Fibroblast of lung (primary cell): ENCODE data around the gene PIK3CB. TPM values are rescaled to one million over a fixed set of nuclear protein-coding genes. Genes with fewer than 3 reads are reported as not detected.

Source experiments
- DNase-seq, 2 donors: peaks; one replicate each; pipeline versions ENCODE4 v3.0.0 to v3.0.0-alpha.2; 2010; ENCODE audit warnings: low read depth in 2 of 2
- H2AFZ ChIP-seq: 2 replicates; pipeline ENCODE4 v1.5.1; 2012; ENCODE audit warnings: low read length, control low read depth, inconsistent platforms
- H3K27ac ChIP-seq: 2 replicates; pipeline ENCODE4 v1.5.1; 2011; ENCODE audit warnings: low read length, control low read depth; ENCODE audit not compliant: insufficient read depth
- H3K27me3 ChIP-seq: 2 replicates; pipeline ENCODE4 v1.5.1; 2011; ENCODE audit warnings: mild to moderate bottlenecking, low read length; ENCODE audit not compliant: control insufficient read depth, insufficient read depth
- H3K36me3 ChIP-seq: 2 replicates; pipeline ENCODE4 v1.5.1; 2011; ENCODE audit warnings: low read length; ENCODE audit not compliant: control insufficient read depth, insufficient read depth
- H3K4me1 ChIP-seq: 2 replicates; pipeline ENCODE4 v1.5.1; 2011; ENCODE audit warnings: low read length; ENCODE audit not compliant: control insufficient read depth, insufficient read depth; ENCODE audit errors: extremely low read depth
- H3K4me2 ChIP-seq: 2 replicates; pipeline ENCODE4 v1.5.1; 2011; ENCODE audit warnings: low read length, control low read depth; ENCODE audit not compliant: insufficient read depth; ENCODE audit errors: extremely low read depth
- H3K4me3 ChIP-seq, 4 experiments: fragments of 200-600 bp in 1 of 4; sonication (generic) in 1 of 4; replicated peaks in 1 of 4; 2 replicates each; pipeline ENCODE4 v1.5.1; 2011 to 2016; ENCODE audit warnings: low read length in 4 of 4, low read depth in 3 of 4, mild to moderate bottlenecking in 3 of 4, control low read depth in 2 of 4, inconsistent platforms in 1 of 4, mixed read lengths in 1 of 4; ENCODE audit not compliant: insufficient read depth in 1 of 4; ENCODE audit errors: control extremely low read depth in 1 of 4
- H3K79me2 ChIP-seq: 2 replicates; pipeline ENCODE4 v1.5.1; 2012; ENCODE audit warnings: mild to moderate bottlenecking, low read length, inconsistent platforms; ENCODE audit not compliant: control insufficient read depth, insufficient read depth
- H3K9ac ChIP-seq: 2 replicates; pipeline ENCODE4 v1.5.1; 2011; ENCODE audit warnings: mild to moderate bottlenecking, low read length, control low read depth; ENCODE audit not compliant: insufficient read depth
- H3K9me3 ChIP-seq: 2 replicates; pipeline ENCODE4 v1.5.1; 2012; ENCODE audit warnings: low read depth, low read length; ENCODE audit not compliant: control insufficient read depth, insufficient read depth
- H4K20me1 ChIP-seq: 2 replicates; pipeline ENCODE4 v1.5.1; 2011; ENCODE audit warnings: low read length; ENCODE audit not compliant: control insufficient read depth, insufficient read depth; ENCODE audit errors: extremely low read depth
- CTCF ChIP-seq, 2 donors: IDR thresholded peaks in 1 of 2; conservative IDR thresholded peaks in 1 of 2; 1 replicate in 1 of 2; 2 replicates in 1 of 2; pipeline ENCODE4 v1.5.1; 2011 to 2012; ENCODE audit warnings: low read length in 2 of 2, control low read depth in 1 of 2, inconsistent platforms in 1 of 2, low read depth in 1 of 2, mild to moderate bottlenecking in 1 of 2
- EZH2 ChIP-seq: IDR thresholded peaks from 2 replicates; pipeline ENCODE4 v1.5.1; 2012; ENCODE audit warnings: low read length, control low read depth, mild to moderate bottlenecking; ENCODE audit errors: missing control alignments
- polyA plus RNA-seq, 2 donors: library from polyadenylated mRNA; depleted of rRNA in 1 of 2; stranded (reverse) in 1 of 2; unstranded in 1 of 2; fragments of >200 nt; gene quantifications; 2 replicates each; pipeline ENCODE4 v1.2.1, GENCODE V29; 2011 to 2012; ENCODE audit warnings: missing spikeins in 1 of 2
- total RNA-seq: library from RNA; depleted of rRNA; stranded (reverse); fragments of >200 nt; gene quantifications from 2 replicates; pipeline ENCODE4 v1.2.1, GENCODE V29; 2014

The PIK3CB gene
- total and polyA plus RNA-seq, 2 donors (not counting 1 experiment from before 2014, with no cell fraction given) = 12.4 to 17.0 TPM

- TF ChIP-seq EZH2 (no peak), CTCF (conservative IDR thresholded peaks at IDR 0.05 in 1 of 2, IDR thresholded peaks at IDR 0.05 in 1 of 2; ENCODE audit: low read depth in 1 of 2, low read length in 2 of 2) (no peak)
- Histone ChIP-seq H3K4me3 (no peak overlapping the region), H3K36me3 (no peaks in the 10 kb centered on the region), H2AFZ (no peak overlapping the region), H3K27me3 (no peaks in the 10 kb centered on the region), H4K20me1 (no peaks in the 10 kb centered on the region), H3K27ac (no peak overlapping the region), H3K9ac (no peak overlapping the region), H3K79me2 (peaks cover 1% of the 10 kb centered on the region), H3K9me3 (no peaks in the 10 kb centered on the region), H3K4me1 (no peaks in the 10 kb centered on the region), H3K4me2 (no peak overlapping the region)
- DNase-seq = no peak
Observed at GRCh38 chr3:138801792-138802191, 32.9 kb downstream of the PIK3CB start.

GRCh38 chr3:138800248-138800647 lies 34.5 kb downstream of the PIK3CB start:
- no peaks in the 10 kb centered on the region for H3K9me3 ChIP-seq
- no peaks in the 10 kb centered on the region for H3K36me3 ChIP-seq
- no peak overlapping the region for H3K4me3 ChIP-seq
- no peak overlapping the region for H3K27ac ChIP-seq
- H3K4me1 ChIP-seq = no peaks in the 10 kb centered on the region
- no peak overlapping the region for H3K4me2 ChIP-seq
- H2AFZ ChIP-seq = no peak overlapping the region
- no peak for DNase-seq
- H3K27me3 ChIP-seq = no peaks in the 10 kb centered on the region
- H3K9ac ChIP-seq = no peak overlapping the region
- TF ChIP-seq EZH2 (no peak), CTCF (conservative IDR thresholded peaks at IDR 0.05 in 1 of 2, IDR thresholded peaks at IDR 0.05 in 1 of 2; ENCODE audit: low read depth in 1 of 2, low read length in 2 of 2) (no peak)
- no peaks in the 10 kb centered on the region for H4K20me1 ChIP-seq
- H3K79me2 ChIP-seq = peaks cover 1% of the 10 kb centered on the region

- H3K27me3 ChIP-seq = no peaks in the 10 kb centered on the region
- peaks cover 1% of the 10 kb centered on the region for H3K79me2 ChIP-seq
- no peaks in the 10 kb centered on the region for H3K4me1 ChIP-seq
- H3K4me3 ChIP-seq = no peak overlapping the region
- TF ChIP-seq CTCF (conservative IDR thresholded peaks at IDR 0.05 in 1 of 2, IDR thresholded peaks at IDR 0.05 in 1 of 2; ENCODE audit: low read depth in 1 of 2, low read length in 2 of 2) = no peak
- no peak for TF ChIP-seq EZH2
- H4K20me1 ChIP-seq = no peaks in the 10 kb centered on the region
- no peak overlapping the region for H3K9ac ChIP-seq
- H3K27ac ChIP-seq = no peak overlapping the region
- no peak for DNase-seq
- H3K4me2 ChIP-seq = no peak overlapping the region
- no peaks in the 10 kb centered on the region for H3K9me3 ChIP-seq
- no peak overlapping the region for H2AFZ ChIP-seq
- no peaks in the 10 kb centered on the region for H3K36me3 ChIP-seq
Observed at GRCh38 chr3:138799822-138800221, 34.9 kb downstream of the PIK3CB start.
